ENCODE results near the gene BNIPL.

The BNIPL gene

DNA sequence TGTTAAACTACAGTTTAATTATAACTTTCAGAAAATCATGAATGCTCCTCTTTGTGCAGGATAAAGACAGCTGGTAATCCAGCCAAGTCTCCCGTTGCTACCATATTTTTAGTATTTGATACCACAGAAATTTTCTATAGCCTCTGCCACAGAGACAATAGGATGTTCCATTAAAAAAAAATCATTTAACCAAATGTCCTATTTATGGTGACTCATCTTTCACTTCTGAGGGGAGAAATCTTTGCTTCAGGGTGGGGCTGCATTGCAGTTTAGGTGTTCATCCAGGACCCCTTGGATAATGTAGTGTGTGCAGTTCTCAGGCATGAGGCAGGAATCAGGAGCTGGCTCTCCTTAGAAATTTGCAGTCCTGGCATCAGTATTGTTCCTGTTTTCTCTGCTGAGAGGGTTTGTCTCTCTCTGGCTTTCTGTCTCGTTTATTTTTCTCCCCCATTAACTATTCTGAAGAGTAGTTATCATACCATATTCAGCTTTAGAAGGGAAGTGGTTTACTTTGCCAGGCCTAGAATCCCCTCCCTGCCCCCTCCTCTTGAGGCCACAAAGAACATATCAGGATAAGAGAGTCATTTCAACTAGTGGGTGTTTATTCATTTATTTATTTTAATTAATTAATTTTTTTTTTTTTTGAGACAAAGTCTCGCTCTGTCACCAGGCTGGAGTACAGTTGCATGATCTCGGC is 25.1 kb upstream of the BNIPL start:
- DNase-seq = no peak

DNA sequence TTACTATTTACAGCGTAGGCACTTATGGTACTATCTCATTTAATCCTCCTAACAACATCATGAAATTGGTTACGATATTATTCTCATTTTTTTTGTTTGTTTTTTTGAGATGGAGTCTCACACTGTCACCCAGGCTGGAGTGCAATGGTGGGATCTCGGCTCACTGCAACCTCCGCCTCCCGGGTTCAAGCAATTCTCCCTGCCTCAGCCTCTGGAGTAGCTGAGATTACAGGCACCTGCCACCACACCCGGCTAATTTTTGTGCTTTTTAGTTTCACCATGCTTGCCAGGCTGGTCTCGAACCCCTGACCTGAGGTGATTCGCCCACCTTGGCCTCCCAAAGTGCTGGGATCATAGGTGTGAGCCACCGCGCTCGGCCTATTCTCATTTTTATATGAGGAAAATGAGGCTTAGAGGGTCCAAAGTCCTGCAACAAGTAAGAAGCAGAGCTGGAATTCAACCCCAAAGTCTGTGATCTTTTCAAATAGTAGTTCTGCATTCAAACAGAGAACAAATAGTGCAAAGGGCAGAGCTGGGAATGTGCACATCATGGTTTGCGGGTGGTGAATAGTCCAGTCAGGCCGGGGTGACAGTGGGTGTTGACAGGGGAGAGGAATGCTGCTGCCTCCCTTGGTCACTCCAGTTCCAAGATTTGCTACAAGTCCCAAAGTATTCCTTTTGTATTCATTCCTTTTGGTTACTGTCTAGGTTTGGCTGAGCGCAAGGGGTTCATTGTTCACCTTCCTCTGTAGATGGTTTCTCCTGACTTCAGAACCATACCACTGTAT is 23.5 kb upstream of the BNIPL start:
- DNase-seq = no peak

DNA sequence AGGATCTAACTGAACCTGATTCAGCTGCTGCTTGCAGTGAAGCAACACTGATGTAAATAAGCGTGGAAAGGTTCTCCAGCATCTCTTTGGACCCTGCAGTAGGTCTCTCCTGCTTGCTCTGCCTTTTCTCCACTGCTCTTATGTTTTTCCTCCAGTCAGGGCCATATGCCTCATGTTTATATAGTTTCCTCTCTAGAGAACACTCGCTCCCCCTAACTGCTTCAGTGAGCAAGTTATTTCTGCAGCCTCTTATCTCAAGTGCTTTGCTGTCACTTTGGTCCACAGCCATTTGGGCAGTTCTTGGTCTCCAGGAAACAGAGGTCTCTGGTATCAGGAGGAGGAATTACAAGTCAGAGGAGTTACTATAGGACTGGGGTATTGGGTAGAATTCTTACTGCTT is 22.9 kb upstream of the BNIPL start:
- no peak for DNase-seq

DNA sequence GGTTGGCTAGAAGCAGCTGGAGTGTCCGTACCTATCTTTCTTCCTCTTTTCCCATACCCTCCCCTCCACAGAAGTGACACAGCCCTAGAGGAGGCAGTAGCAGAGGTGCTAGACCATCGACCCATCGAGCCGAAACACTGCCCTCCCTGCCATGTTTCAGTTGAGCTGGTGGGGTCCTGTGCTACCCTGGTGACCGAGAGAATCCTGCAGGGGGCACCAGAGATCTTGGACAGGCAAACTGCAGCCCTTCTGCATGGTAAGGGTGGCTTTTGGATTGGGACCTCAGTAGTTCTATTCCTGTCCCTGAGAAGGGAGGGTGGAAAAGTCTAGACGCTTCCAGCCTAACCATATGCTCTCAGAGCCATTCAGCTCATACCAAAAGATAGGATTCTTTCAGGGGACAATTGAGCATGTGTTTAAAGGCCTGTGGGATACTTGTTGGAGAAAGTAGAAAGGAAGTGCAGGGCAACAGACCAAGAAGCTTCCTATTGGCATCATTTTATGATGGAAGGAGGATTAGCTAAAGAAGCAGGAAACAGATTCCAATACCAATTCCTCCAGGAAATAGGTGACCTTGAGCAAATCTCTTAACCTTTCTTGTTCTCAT is 11.7 kb upstream of the BNIPL start:
- DNase-seq = peak; percentile 68

DNA sequence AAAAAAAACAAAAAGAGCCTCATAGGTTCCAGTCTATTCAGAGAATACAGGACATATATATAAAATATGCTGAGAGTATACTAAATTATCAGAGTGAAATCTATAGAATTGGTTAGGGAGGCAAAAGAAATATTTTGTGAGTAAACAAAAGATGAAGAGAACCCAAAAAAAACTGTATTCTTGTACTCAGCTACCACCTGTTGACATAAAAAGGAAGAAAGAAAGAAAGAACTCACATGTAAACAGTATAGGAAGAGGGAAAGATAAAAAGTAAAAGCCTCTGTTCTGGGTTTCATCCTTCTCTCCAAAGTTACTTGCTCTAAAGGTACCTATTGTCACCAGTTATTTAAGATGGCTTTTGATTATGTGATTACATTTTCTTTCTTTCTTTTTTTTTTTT is 9.9 kb upstream of the BNIPL start:
- DNase-seq = no peak

DNA sequence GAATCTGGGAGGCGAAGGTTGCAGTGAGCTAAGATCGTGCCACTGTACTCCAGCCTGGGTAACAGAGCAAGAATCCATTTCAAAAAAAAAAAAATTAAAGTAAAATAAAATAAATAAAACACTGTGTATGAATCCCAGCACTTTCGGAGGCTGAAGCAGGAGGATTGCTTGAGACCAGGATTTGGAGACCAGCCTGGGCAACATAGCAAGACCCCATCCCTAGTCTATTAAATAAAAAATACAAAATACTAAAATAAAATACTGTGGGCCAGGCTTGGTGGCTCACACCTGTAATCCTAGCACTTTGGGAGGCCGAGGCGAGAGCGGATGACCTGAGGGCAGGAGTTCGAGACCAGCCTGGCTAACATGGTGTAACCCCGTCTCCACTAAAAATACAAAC is 4.2 kb upstream of the BNIPL start:
- no peak for DNase-seq

DNA sequence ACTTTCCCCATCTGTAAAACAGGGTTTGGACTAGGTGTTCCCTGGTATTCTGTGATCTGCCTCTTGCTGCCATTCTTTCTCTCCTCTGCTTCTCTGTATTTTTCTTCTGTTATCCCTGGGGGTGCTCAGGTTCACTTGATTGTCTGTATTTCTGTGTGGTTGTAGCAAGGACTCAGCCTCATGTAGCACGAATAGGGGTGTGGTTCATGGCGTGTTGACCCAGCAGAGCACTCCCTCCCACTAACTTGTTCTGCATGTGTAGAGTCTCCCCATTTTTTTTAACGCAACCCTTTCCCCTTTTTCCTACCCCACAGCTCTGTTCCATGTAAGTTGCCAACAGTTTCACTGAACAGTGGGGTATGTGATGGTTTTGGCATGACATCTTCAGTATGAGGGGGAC is 1.2 kb upstream of the BNIPL start:
- no peak for DNase-seq

DNA sequence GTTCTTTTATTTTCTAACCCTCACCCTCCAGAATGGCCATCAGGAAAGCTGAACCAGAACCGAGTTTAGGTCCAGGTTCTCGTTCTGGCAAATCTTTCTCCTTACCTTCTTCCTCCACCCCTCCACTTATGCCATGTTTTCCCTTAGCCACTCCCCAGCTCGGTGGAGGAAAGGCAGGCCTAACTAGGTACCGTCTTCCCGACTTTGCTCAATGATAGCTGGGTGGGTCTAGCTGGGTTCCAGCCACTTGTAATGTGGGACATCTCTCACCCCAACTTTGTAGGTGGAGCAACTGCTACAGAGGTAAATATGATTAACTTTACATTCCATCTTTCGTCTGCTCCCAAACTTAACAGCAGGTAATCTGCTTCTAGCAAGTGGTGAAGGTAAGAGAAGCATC is 646 bp downstream of the BNIPL start:
- DNase-seq = no peak

DNA sequence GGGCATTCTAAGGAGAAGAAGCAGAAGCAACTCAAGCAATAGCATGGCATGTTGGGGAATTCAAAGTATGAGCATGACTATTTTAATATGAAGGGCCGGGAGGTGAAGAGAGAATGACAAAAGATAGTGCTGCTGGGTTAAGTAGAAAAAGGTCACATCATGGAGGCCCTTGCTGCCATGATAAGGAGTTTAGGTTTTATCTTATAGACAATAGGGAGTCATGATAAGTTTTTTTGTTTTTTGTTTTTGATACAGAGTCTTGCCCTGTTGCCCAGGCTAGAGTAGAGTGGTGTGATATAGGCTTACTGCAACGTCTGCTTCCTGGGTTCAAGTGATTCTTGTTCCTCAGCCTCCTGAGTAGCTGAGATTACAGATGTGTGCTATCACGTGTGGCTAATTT is 3.1 kb downstream of the BNIPL start:
- DNase-seq = no peak

DNA sequence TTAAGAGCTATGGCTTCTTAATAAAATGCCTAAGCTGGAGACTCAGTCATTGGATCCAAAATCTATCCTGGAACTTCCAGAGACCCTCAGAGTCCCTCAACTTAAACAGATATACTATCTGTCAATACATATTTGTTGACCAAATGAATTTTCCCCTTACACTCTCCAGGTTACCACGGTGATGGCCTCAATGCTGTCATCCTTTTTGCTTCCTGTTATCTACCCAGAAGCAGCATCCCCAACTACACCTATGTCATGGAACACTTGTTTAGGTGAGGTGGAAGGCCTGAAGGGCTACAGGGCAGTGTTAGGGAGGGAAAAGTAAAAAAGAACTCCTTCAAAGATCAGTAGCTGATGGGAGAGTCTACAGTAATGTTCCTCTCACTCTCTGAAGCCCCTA is 6.8 kb downstream of the BNIPL start:
- DNase-seq = no peak

DNA sequence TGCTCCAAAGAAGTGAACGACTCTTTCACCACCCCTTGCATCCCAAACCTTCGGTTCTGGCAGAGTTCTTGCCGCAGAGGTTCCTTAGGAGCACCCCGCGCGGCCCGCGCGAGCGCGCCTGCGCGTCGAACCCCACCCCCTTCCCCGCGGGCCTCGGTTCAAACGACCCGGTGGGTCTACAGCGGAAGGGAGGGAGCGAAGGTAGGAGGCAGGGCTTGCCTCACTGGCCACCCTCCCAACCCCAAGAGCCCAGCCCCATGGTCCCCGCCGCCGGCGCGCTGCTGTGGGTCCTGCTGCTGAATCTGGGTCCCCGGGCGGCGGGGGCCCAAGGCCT is 11.2 kb downstream of the BNIPL start, which contains the start of gene C1orf56:
C1orf56 (plus strand) TSS at position 161 of the 334 bp plus-strand sequence; CDS start at position 258, 97 bp downstream.
- peak; percentile 31 for DNase-seq

DNA sequence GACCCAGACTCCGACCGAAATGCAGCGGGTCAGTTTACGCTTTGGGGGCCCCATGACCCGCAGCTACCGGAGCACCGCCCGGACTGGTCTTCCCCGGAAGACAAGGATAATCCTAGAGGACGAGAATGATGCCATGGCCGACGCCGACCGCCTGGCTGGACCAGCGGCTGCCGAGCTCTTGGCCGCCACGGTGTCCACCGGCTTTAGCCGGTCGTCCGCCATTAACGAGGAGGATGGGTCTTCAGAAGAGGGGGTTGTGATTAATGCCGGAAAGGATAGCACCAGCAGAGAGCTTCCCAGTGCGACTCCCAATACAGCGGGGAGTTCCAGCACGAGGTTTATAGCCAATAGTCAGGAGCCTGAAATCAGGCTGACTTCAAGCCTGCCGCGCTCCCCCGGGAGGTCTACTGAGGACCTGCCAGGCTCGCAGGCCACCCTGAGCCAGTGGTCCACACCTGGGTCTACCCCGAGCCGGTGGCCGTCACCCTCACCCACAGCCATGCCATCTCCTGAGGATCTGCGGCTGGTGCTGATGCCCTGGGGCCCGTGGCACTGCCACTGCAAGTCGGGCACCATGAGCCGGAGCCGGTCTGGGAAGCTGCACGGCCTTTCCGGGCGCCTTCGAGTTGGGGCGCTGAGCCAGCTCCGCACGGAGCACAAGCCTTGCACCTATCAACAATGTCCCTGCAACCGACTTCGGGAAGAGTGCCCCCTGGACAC is 11.7 kb downstream of the BNIPL start:
- peak; percentile 44 for DNase-seq

DNA sequence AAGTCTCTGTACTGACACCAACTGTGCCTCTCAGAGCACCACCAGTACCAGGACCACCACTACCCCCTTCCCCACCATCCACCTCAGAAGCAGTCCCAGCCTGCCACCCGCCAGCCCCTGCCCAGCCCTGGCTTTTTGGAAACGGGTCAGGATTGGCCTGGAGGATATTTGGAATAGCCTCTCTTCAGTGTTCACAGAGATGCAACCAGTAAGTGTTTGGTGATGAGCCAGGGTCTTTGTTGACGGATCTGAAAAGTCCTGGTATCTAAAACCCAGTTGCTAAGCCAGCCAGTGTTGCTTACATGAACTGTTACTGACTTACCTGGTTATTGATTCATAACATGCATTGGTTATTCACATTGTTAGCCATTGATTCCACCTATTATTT is 12.3 kb downstream of the BNIPL start:
- DNase-seq = no peak

DNA sequence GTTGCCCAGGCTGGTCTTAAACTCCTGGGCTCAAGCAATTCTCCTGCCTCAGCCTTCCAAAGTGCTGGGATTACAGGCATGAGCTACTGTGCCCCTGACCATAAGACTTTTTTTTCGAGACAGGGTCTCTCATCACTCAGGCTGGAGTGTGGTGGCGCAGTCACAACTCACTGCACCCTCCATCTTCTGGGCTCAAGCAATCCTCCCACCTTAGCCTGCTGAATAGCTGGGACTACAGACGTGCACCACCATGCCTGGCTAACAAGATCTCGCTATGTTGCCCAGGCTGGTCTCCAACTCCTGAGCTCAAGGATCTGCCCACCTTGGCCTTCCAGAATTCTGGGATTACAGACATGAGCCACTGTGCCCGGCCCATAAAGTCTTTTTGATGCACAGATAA is 13.1 kb downstream of the BNIPL start:
- DNase-seq = no peak

DNA sequence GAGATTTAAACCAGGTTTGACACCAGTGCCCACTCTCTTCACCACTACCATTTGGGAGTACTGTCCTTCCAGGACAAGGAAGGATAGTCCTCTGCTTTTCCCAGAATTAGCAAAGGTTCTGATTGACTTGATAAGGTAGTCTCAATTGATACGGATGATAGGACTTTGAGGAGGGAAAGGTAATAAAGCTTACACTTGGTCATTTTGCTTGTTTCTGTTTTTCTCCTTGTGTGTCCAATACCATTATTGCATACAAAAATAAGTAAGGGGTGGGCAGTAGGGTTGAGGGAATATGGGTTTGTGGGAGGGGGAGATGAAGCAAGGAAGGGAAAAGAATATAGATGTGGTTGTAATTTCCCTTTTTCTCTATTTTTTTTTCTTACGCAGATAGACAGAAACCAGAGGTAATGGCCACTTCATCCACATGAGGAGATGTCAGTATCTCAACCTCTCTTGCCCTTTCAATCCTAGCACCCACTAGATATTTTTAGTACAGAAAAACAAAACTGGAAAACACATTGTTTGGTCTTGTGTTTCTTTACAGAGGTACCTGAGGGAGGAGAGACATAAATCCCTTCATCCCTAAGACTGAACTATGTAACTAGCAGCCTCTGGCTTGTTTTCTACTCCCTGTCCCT is 13.8 kb downstream of the BNIPL start:
- no peak for DNase-seq

DNA sequence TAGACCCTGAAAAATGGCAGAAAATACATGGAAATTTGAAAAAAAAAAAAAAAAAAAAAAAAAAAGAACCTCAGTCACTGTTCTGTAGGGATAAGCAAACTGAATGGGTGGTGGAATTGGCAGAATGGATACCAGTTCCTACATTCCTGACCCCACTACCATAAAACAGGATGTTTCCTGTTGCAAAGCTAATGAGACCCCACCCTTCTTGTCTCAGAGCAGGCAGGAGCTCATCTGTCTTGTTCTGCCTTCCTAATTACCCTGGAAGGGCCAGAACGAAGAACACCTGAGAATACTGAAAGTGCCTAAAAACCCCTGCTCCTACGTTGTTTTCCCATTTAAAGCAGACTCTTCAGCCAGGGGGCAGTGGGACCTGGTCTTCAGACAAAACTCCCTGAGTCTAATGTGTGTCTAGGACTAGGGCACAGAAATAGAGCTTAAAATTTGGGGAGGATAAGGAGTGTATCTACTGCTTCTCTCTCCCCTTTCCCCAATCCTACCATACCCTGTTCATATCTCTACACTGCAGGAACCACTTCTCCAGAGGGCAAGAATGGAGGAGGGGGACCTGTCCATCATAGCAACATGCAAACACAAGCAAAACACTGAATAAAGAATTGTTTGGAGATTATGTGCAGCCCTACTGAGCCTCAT is 15.1 kb downstream of the BNIPL start:
- DNase-seq = no peak

DNA sequence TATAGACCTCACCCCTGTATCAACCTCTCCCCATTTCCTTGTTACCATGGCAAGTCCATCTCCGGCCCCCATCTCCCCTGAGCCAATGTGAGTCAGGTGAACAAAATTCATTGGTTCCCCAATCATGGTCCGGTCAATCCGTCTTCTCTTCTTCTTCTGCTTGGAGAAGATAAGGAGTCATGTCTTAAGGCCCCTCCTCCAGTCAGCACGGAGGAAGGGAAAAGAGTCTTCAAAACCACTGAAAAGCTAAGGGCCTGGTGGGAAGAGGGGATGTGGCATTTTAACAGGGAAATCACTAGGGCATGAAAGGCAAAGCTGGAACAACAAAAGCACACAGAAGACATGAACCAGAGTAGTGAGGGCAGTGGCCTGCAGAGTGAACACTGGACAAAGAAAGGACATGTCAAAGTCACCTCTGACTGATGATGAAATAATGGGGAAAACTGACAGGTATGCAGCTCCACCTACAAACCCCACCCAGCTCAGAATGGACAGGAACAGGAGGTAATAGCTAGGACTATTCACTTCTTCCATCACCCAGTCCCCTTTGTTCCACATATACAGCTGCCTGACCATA is 18.7 kb downstream of the BNIPL start:
- DNase-seq = no peak

DNA sequence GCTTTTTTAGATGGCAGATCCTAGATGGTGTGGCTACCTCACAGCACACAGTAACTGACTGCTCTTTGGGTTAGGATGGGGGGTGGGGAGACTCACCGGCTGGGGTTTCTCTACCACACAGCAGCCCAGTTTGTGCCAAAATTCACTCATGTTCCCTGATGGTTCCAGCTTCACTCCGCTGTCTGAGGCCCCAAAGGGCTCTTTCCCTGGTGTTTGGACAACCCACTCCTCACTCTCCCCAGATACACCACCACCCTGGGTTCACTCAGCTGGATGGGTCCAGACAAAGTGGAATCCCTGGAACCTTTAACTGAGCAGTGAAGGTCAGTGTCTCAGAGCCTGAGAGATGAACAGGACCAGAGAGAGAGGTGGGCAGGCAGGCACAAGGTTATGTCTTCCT is 19.2 kb downstream of the BNIPL start:
- no peak for DNase-seq

DNA sequence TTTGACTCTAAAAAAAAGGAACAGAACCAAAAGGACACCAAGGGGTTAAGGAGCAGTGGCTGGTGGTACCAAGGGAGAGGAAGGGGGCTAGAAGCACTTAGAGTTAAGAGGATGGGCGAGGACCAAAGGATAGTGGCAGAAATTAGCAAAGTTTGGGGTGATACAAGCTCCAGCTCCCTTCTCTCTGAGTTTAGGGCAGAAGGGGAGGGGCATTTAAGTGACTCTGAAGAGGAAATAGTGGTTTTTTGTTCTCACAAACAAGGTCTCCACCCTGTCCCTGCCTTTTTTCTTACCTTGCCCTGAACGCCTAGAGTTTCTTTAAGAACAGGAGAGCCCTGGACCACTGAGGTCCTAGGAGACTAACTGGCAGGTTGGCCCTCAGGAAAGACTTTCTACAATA is 19.8 kb downstream of the BNIPL start:
- DNase-seq = no peak

DNA sequence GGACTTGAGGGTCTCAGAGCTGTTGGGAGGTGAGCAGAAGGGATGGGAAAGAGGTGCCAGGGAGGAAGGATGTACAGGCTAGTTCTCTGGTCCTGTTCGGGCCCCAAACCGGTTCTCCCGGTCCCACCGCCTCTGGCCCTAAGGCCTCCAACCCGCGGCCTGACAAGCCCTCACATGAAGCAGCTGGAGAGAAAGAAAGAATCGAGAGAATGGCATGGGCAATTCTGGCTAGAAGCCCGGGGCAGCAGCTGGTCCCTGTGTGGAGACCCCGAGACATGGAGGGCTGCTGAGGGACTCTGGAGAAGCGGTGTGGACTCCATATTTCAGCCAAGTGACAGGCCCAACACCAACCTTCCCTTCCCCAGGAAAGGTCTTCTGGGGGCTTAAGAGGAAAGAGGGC is 22.3 kb downstream of the BNIPL start:
- DNase-seq = no peak

DNA sequence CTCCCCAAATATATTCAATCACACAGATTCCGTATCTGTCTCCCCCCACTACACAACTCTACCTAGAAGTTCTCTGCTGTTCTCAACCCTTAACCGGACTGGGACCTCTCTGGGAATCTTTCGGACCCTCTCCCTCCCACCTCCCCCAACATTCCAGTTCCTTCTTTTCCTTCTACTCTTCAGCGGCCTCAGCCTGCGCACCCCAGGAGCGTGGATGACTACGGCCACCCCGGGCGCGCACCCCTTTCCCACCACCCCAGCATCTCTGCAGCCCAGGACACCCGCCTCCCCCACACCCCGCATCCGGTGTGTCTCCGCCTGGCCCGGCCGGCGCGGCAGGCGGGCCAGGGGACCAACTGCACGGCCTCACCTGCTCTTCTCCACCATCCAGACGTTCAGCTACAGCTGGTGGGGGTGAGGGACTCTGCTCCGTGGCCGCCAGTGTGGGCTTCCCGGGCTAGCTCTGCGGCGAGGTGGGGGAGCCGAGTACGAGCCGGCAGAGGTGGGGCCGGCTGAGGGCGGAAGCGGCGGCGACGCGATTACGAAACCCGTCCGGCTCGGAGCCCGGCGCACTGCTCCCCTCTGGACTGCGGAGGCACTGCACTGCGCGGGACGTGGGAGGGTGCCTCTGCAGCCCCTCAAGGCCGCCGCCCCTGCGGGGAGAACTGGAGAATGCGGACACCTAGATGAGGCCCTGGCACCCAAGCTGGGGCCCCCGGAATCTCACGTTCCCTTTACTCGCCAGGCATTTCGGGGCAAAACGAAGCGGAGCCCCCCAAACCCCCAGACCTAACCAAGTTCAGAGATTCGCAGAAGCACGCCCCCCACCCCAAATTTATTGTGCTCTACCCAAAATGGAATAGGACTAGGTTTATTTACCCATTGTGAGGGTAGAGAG is 23.0 kb downstream of the BNIPL start, which contains the start of gene CDC42SE1:
CDC42SE1 (minus strand) TSS at position 514 of the 898 bp plus-strand sequence. CDS start 3,892 bp downstream, outside the sequence.
- peak; percentile 82 for DNase-seq
